WTC11 (cell line): Measurements from ENCODE around the gene ZNF212. TPM values are rescaled to one million over a fixed set of nuclear protein-coding genes. Genes with fewer than 3 reads are reported as not detected.

Source experiments
- ATAC-seq: fragments of 200-7000 bp; cut with Tn5 transposase; 2 replicates; pipeline ENCODE4 v1.10.0; 2021; ENCODE audit warnings: mild to moderate bottlenecking, moderate library complexity
- CTCF ChIA-PET: fragments of 300-600 bp; sonication (Branson Sonifier 250); formaldehyde crosslinking; loops from one replicate; lab custom pipeline; 2021; ENCODE audit warnings: antibody characterized with exemption; lab: Charles Lee
- POLR2A ChIA-PET: fragments of 350-600 bp; sonication (Branson Sonifier 250); formaldehyde crosslinking; loops from one replicate; lab custom pipeline; 2021; ENCODE audit warnings: antibody characterized with exemption; lab: Charles Lee
- DNase-seq: peaks from one replicate; pipeline ENCODE4 v3.0.0; 2021; ENCODE audit warnings: low spot score
- H3K27ac Mint-ChIP-seq: 2 replicates; pipeline ENCODE4 v1.8.0; 2021; ENCODE audit warnings: mixed read lengths
- H3K27me3 Mint-ChIP-seq: 2 replicates; pipeline ENCODE4 v1.8.0; 2021; ENCODE audit warnings: low read depth, mild to moderate bottlenecking, moderate library complexity, mixed read lengths
- H3K36me3 Mint-ChIP-seq: 2 replicates; pipeline ENCODE4 v1.8.0; 2021; ENCODE audit warnings: mixed read lengths
- H3K4me1 Mint-ChIP-seq: 2 replicates; pipeline ENCODE4 v1.8.0; 2022; ENCODE audit warnings: mixed read lengths
- H3K4me3 Mint-ChIP-seq: 2 replicates; pipeline ENCODE4 v1.8.0; 2021; ENCODE audit warnings: mild to moderate bottlenecking, moderate library complexity, mixed read lengths
- H3K9me3 Mint-ChIP-seq: 2 replicates; pipeline ENCODE4 v1.8.0; 2021; ENCODE audit warnings: mixed read lengths
- GABPB1 ChIP-seq: sonication (generic); formaldehyde crosslinking; IDR thresholded peaks from 2 replicates; pipeline ENCODE4 v1.8.1; 2023; ENCODE audit warnings: mild to moderate bottlenecking, missing genetic modification reagents
- GRHL2 ChIP-seq: fragments of 250-450 bp; sonication (Bioruptor Pico); IDR thresholded peaks from 2 replicates; pipeline ENCODE4 v1.8.0; 2022; ENCODE audit warnings: mild to moderate bottlenecking, moderate library complexity; ENCODE audit not compliant: insufficient replicate concordance, severe bottlenecking
- KAT7 ChIP-seq: sonication (generic); formaldehyde crosslinking; IDR thresholded peaks from 2 replicates; pipeline ENCODE4 v1.8.1; 2023; ENCODE audit warnings: missing genetic modification reagents, mild to moderate bottlenecking, borderline replicate concordance
- PRRX2 ChIP-seq: fragments of 250-450 bp; sonication (Bioruptor Pico); IDR thresholded peaks from 2 replicates; pipeline ENCODE4 v1.8.0; 2021; ENCODE audit warnings: mild to moderate bottlenecking
- SMAD3 ChIP-seq: sonication (generic); formaldehyde crosslinking; IDR thresholded peaks from 2 replicates; pipeline ENCODE4 v1.8.0; 2022; ENCODE audit warnings: missing genetic modification reagents, mild to moderate bottlenecking, borderline replicate concordance
- TEAD4 ChIP-seq: sonication (generic); formaldehyde crosslinking; IDR thresholded peaks from 2 replicates; pipeline ENCODE4 v1.8.0; 2022; ENCODE audit warnings: mild to moderate bottlenecking, missing genetic modification reagents
- ZNF396 ChIP-seq: fragments of 250-450 bp; sonication (Bioruptor Pico); IDR thresholded peaks from 2 replicates; pipeline ENCODE4 v1.8.0; 2021; ENCODE audit warnings: mild to moderate bottlenecking, moderate library complexity, borderline replicate concordance
- ZNF423 ChIP-seq: fragments of 250-450 bp; sonication (Bioruptor Pico); IDR thresholded peaks from 2 replicates; pipeline ENCODE4 v2.1.2; 2022; ENCODE audit warnings: mild to moderate bottlenecking, moderate library complexity
- total RNA-seq: library from RNA; stranded (reverse); gene quantifications from 3 replicates; pipeline ENCODE4 v1.2.3, GENCODE V29; 2021
- TF ChIP-seq, protein P1 (sequence below): sonication (generic); formaldehyde crosslinking; IDR thresholded peaks from 2 replicates; pipeline ENCODE4 v1.8.0; 2023; ENCODE audit warnings: mild to moderate bottlenecking, missing genetic modification reagents
- TF ChIP-seq, protein P2 (sequence below): sonication (generic); formaldehyde crosslinking; IDR thresholded peaks from 2 replicates; pipeline ENCODE4 v1.8.1; 2022; ENCODE audit warnings: low read depth, mild to moderate bottlenecking, moderate library complexity, missing genetic modification reagents, borderline replicate concordance
- TF ChIP-seq, protein P3 (sequence below): fragments of 250-450 bp; sonication (Bioruptor Pico); IDR thresholded peaks from 2 replicates; pipeline ENCODE4 v1.9.0; 2021; ENCODE audit warnings: mild to moderate bottlenecking, borderline replicate concordance
- TF ChIP-seq, protein P4 (sequence below): fragments of 250-450 bp; sonication (Bioruptor Pico); IDR thresholded peaks from 2 replicates; pipeline ENCODE4 v1.9.0; 2021; ENCODE audit warnings: moderate library complexity, mild to moderate bottlenecking, inconsistent platforms, borderline replicate concordance
- TF ChIP-seq, protein P5 (sequence below): sonication (generic); formaldehyde crosslinking; IDR thresholded peaks from 2 replicates; pipeline ENCODE4 v1.8.1; 2022; ENCODE audit warnings: mild to moderate bottlenecking, missing genetic modification reagents, moderate library complexity, borderline replicate concordance
- TF ChIP-seq, protein P6 (sequence below): sonication (generic); formaldehyde crosslinking; IDR thresholded peaks from 2 replicates; pipeline ENCODE4 v1.8.1; 2023; ENCODE audit warnings: mild to moderate bottlenecking, missing genetic modification reagents
- TF ChIP-seq, protein P7 (sequence below): sonication (generic); formaldehyde crosslinking; IDR thresholded peaks from 2 replicates; pipeline ENCODE4 v1.8.1; 2023; ENCODE audit warnings: mild to moderate bottlenecking, missing genetic modification reagents, moderate library complexity
- TF ChIP-seq, protein P8 (sequence below): sonication (generic); formaldehyde crosslinking; IDR thresholded peaks from 2 replicates; pipeline ENCODE4 v1.8.0; 2023; ENCODE audit warnings: missing genetic modification reagents

Gene ZNF212
- total RNA-seq, 1 experiment from 2014 or later, result 23.0 TPM

DNA sequence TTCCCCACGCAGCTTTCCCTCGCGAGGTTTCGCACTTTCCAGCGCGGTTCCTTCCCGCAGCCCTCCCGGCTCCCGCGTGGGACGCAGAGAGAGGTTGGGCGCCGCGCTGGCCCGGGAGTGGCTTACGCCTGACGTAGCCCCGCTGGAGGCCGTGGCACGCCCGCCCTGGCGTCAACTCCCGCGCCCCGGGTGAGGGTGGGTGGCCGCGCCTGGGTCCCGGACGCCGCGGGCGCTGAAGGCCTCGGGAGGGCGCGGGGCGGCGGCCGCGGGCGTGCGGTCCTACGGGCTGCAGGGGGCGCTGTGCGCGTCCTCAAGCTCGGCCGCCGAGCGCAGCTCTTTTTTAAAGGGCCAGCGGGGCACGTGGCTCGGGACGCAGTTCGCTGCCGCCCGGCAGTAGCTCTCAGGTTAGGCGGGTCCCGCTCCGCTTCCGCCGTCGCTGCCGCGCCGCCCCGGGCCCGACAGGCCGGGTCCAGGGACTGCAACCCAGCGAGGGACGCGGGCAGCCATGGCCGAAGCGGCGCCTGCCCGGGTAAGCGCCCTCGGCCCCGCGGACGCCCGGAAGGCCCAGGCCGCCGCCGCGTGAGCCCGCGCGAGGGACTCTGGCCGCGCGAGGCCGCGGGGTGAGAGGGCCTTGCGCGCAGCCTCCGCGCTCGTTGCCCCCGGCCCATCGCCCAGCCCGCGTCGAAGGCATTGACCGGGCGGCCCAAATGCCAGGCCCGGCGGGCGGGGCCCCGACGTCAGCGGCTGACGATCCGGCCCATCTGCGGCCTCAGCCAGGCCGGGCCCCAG is 22.6 kb downstream of the ZNF212 start, which contains the start of gene ZNF783 (continued):
- no peak for TF ChIP-seq ZNF396 (CRISPR knock-in tag)
- no peak for TF ChIP-seq KAT7
- TF ChIP-seq, protein P1, sequence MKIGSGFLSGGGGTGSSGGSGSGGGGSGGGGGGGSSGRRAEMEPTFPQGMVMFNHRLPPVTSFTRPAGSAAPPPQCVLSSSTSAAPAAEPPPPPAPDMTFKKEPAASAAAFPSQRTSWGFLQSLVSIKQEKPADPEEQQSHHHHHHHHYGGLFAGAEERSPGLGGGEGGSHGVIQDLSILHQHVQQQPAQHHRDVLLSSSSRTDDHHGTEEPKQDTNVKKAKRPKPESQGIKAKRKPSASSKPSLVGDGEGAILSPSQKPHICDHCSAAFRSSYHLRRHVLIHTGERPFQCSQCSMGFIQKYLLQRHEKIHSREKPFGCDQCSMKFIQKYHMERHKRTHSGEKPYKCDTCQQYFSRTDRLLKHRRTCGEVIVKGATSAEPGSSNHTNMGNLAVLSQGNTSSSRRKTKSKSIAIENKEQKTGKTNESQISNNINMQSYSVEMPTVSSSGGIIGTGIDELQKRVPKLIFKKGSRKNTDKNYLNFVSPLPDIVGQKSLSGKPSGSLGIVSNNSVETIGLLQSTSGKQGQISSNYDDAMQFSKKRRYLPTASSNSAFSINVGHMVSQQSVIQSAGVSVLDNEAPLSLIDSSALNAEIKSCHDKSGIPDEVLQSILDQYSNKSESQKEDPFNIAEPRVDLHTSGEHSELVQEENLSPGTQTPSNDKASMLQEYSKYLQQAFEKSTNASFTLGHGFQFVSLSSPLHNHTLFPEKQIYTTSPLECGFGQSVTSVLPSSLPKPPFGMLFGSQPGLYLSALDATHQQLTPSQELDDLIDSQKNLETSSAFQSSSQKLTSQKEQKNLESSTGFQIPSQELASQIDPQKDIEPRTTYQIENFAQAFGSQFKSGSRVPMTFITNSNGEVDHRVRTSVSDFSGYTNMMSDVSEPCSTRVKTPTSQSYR (CRISPR knock-in tag), result no peak
- peak; percentile 33; the same call in 1 of the 2 replicates for TF ChIP-seq ZNF423 (CRISPR knock-in tag)
- TF ChIP-seq, protein P2, sequence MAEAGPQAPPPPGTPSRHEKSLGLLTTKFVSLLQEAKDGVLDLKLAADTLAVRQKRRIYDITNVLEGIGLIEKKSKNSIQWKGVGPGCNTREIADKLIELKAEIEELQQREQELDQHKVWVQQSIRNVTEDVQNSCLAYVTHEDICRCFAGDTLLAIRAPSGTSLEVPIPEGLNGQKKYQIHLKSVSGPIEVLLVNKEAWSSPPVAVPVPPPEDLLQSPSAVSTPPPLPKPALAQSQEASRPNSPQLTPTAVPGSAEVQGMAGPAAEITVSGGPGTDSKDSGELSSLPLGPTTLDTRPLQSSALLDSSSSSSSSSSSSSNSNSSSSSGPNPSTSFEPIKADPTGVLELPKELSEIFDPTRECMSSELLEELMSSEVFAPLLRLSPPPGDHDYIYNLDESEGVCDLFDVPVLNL (CRISPR knock-in tag), result peak; percentile 28; the same call in 1 of the 2 replicates
- TF ChIP-seq PRRX2 (CRISPR knock-in tag), result no peak
- TF ChIP-seq GRHL2 (CRISPR knock-in tag), result no peak
- TF ChIP-seq SMAD3, result peak; percentile 83
- TF ChIP-seq, protein P3, sequence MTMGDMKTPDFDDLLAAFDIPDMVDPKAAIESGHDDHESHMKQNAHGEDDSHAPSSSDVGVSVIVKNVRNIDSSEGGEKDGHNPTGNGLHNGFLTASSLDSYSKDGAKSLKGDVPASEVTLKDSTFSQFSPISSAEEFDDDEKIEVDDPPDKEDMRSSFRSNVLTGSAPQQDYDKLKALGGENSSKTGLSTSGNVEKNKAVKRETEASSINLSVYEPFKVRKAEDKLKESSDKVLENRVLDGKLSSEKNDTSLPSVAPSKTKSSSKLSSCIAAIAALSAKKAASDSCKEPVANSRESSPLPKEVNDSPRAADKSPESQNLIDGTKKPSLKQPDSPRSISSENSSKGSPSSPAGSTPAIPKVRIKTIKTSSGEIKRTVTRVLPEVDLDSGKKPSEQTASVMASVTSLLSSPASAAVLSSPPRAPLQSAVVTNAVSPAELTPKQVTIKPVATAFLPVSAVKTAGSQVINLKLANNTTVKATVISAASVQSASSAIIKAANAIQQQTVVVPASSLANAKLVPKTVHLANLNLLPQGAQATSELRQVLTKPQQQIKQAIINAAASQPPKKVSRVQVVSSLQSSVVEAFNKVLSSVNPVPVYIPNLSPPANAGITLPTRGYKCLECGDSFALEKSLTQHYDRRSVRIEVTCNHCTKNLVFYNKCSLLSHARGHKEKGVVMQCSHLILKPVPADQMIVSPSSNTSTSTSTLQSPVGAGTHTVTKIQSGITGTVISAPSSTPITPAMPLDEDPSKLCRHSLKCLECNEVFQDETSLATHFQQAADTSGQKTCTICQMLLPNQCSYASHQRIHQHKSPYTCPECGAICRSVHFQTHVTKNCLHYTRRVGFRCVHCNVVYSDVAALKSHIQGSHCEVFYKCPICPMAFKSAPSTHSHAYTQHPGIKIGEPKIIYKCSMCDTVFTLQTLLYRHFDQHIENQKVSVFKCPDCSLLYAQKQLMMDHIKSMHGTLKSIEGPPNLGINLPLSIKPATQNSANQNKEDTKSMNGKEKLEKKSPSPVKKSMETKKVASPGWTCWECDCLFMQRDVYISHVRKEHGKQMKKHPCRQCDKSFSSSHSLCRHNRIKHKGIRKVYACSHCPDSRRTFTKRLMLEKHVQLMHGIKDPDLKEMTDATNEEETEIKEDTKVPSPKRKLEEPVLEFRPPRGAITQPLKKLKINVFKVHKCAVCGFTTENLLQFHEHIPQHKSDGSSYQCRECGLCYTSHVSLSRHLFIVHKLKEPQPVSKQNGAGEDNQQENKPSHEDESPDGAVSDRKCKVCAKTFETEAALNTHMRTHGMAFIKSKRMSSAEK (CRISPR knock-in tag), result 0 out of 2 replicates have a peak, but pooled peaks have one; percentile 66
- TF ChIP-seq, protein P4, sequence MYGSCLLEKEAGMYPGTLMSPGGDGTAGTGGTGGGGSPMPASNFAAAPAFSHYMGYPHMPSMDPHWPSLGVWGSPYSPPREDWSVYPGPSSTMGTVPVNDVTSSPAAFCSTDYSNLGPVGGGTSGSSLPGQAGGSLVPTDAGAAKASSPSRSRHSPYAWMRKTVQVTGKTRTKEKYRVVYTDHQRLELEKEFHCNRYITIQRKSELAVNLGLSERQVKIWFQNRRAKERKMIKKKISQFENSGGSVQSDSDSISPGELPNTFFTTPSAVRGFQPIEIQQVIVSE (CRISPR knock-in tag), result no peak

DNA sequence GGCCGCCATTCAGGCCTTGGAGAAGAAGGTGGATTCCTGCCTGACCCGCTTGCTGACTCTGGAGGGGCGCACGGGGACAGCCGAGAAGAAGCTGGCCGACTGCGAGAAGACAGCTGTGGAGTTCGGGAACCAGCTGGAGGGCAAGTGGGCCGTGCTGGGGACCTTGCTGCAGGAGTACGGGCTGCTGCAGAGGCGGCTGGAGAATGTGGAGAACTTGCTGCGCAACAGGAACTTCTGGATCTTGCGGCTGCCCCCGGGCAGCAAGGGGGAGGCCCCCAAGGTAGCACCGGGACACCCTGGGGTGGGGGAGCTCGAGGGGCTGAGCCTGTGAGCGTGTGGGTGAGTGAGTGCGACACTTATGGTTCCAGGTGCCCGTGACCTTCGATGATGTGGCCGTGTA is 27.0 kb downstream of the ZNF212 start:
- ATAC-seq, result no peak
- no peak overlapping the region for H3K4me3 Mint-ChIP-seq
- CTCF ChIA-PET, result interaction anchor here (1.1 kb wide), 1 partner anchor 89 kb away, joined by 3 read pairs; no protein-coding TSS in a partner anchor
- TF ChIP-seq, protein P5, sequence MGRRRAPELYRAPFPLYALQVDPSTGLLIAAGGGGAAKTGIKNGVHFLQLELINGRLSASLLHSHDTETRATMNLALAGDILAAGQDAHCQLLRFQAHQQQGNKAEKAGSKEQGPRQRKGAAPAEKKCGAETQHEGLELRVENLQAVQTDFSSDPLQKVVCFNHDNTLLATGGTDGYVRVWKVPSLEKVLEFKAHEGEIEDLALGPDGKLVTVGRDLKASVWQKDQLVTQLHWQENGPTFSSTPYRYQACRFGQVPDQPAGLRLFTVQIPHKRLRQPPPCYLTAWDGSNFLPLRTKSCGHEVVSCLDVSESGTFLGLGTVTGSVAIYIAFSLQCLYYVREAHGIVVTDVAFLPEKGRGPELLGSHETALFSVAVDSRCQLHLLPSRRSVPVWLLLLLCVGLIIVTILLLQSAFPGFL, result no peak
- TF ChIP-seq, protein P6, sequence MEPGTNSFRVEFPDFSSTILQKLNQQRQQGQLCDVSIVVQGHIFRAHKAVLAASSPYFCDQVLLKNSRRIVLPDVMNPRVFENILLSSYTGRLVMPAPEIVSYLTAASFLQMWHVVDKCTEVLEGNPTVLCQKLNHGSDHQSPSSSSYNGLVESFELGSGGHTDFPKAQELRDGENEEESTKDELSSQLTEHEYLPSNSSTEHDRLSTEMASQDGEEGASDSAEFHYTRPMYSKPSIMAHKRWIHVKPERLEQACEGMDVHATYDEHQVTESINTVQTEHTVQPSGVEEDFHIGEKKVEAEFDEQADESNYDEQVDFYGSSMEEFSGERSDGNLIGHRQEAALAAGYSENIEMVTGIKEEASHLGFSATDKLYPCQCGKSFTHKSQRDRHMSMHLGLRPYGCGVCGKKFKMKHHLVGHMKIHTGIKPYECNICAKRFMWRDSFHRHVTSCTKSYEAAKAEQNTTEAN (CRISPR knock-in tag), result no peak
- TF ChIP-seq, protein P7, sequence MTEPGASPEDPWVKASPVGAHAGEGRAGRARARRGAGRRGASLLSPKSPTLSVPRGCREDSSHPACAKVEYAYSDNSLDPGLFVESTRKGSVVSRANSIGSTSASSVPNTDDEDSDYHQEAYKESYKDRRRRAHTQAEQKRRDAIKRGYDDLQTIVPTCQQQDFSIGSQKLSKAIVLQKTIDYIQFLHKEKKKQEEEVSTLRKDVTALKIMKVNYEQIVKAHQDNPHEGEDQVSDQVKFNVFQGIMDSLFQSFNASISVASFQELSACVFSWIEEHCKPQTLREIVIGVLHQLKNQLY (CRISPR knock-in tag), result no peak
- TF ChIP-seq TEAD4 (CRISPR knock-in tag), result no peak
- TF ChIP-seq, protein P8, sequence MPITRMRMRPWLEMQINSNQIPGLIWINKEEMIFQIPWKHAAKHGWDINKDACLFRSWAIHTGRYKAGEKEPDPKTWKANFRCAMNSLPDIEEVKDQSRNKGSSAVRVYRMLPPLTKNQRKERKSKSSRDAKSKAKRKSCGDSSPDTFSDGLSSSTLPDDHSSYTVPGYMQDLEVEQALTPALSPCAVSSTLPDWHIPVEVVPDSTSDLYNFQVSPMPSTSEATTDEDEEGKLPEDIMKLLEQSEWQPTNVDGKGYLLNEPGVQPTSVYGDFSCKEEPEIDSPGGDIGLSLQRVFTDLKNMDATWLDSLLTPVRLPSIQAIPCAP (CRISPR knock-in tag), result no peak
- TF ChIP-seq GABPB1 (CRISPR knock-in tag), result no peak
- TF ChIP-seq, protein P3 (CRISPR knock-in tag), result no peak

More for the DNA sequence above, 27.0 kb downstream of the ZNF212 start:
- Mint-ChIP-seq H3K9me3 (no peaks in the 10 kb centered on the region), H3K4me1 (no peaks in the 10 kb centered on the region), H3K36me3 (peaks cover 33% of the 10 kb centered on the region), H3K27me3 (peaks cover 6% of the 10 kb centered on the region), H3K27ac (no peak overlapping the region)
- POLR2A ChIA-PET, result no interaction called here
- no peak for DNase-seq
